ENCODE results near the gene SUMF1.

Gene SUMF1

GRCh38 chr3:4497843-4498324 lies 30.8 kb upstream of the SUMF1 start:
- no peak for TF ChIP-seq MAX (IDR thresholded peaks at IDR 0.05)
- no peak for TF ChIP-seq TAF1 (IDR thresholded peaks at IDR 0.05; ENCODE audit: low read depth)
- no peak for TF ChIP-seq EGR1 (IDR thresholded peaks at IDR 0.05)
- TF ChIP-seq, protein P1, sequence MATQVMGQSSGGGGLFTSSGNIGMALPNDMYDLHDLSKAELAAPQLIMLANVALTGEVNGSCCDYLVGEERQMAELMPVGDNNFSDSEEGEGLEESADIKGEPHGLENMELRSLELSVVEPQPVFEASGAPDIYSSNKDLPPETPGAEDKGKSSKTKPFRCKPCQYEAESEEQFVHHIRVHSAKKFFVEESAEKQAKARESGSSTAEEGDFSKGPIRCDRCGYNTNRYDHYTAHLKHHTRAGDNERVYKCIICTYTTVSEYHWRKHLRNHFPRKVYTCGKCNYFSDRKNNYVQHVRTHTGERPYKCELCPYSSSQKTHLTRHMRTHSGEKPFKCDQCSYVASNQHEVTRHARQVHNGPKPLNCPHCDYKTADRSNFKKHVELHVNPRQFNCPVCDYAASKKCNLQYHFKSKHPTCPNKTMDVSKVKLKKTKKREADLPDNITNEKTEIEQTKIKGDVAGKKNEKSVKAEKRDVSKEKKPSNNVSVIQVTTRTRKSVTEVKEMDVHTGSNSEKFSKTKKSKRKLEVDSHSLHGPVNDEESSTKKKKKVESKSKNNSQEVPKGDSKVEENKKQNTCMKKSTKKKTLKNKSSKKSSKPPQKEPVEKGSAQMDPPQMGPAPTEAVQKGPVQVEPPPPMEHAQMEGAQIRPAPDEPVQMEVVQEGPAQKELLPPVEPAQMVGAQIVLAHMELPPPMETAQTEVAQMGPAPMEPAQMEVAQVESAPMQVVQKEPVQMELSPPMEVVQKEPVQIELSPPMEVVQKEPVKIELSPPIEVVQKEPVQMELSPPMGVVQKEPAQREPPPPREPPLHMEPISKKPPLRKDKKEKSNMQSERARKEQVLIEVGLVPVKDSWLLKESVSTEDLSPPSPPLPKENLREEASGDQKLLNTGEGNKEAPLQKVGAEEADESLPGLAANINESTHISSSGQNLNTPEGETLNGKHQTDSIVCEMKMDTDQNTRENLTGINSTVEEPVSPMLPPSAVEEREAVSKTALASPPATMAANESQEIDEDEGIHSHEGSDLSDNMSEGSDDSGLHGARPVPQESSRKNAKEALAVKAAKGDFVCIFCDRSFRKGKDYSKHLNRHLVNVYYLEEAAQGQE (IDR thresholded peaks at IDR 0.05; ENCODE audit: low read depth) = no peak
- no peak for TF ChIP-seq TEAD4 (IDR thresholded peaks at IDR 0.05)
- TF ChIP-seq ZBTB7A (IDR thresholded peaks at IDR 0.05; ENCODE audit: low read depth) = no peak
- TF ChIP-seq FOXM1 (IDR thresholded peaks at IDR 0.05; ENCODE audit: borderline replicate concordance, low read depth) = no peak
- no peak for TF ChIP-seq NFIC (IDR thresholded peaks at IDR 0.05)
- TF ChIP-seq USF1 (IDR thresholded peaks at IDR 0.05) = no peak
- TF ChIP-seq YY1 (IDR thresholded peaks at IDR 0.05; ENCODE audit: low read depth) = no peak
- no peak for TF ChIP-seq EP300 (IDR thresholded peaks at IDR 0.05; ENCODE audit: borderline replicate concordance)
- no peak for TF ChIP-seq CREB1 (IDR thresholded peaks at IDR 0.05; ENCODE audit: low read depth)
- TF ChIP-seq TCF12 (IDR thresholded peaks at IDR 0.05; ENCODE audit: low read depth) = no peak
- TF ChIP-seq CEBPB (IDR thresholded peaks at IDR 0.05) = no peak
- no peak for TF ChIP-seq RAD21 (IDR thresholded peaks at IDR 0.05; ENCODE audit: low read depth)

GRCh38 chr3:4497005-4497692 lies 30.1 kb upstream of the SUMF1 start:
- TF ChIP-seq FOXM1 (IDR thresholded peaks at IDR 0.05; ENCODE audit: borderline replicate concordance, low read depth) (no peak), MAX (IDR thresholded peaks at IDR 0.05) (no peak), USF1 (IDR thresholded peaks at IDR 0.05) (no peak), TAF1 (IDR thresholded peaks at IDR 0.05; ENCODE audit: low read depth) (no peak), YY1 (IDR thresholded peaks at IDR 0.05; ENCODE audit: low read depth) (no peak), CREB1 (IDR thresholded peaks at IDR 0.05; ENCODE audit: low read depth) (no peak), TCF12 (IDR thresholded peaks at IDR 0.05; ENCODE audit: low read depth) (no peak), EP300 (IDR thresholded peaks at IDR 0.05; ENCODE audit: borderline replicate concordance) (no peak), NFIC (IDR thresholded peaks at IDR 0.05) (no peak), CEBPB (IDR thresholded peaks at IDR 0.05) (no peak), ZBTB7A (IDR thresholded peaks at IDR 0.05; ENCODE audit: low read depth) (no peak), EGR1 (IDR thresholded peaks at IDR 0.05) (no peak), TEAD4 (IDR thresholded peaks at IDR 0.05) (no peak), RAD21 (IDR thresholded peaks at IDR 0.05; ENCODE audit: low read depth) (no peak)
- TF ChIP-seq, protein P1 (IDR thresholded peaks at IDR 0.05; ENCODE audit: low read depth) = no peak

DNA sequence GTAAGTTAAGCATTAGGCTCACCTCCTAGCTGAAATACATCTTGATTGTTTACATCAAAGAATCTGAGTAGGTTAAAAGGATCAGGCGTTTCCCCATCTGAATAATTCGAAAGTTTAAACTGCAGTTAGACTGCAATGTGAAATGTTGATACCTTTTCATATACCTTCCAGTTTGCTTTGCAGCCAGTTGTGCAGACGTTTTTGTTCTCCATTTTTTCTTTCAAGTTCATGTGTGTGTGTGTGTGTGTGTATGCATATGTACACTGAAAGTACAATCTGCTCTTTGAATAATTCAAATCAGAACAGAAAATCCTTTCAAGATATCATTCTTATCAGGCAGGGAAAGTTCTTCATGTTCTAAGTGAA lies 29.0 kb upstream of the SUMF1 start:
- TF ChIP-seq, protein P1 (IDR thresholded peaks at IDR 0.05; ENCODE audit: low read depth) = no peak
- TF ChIP-seq FOXM1 (IDR thresholded peaks at IDR 0.05; ENCODE audit: borderline replicate concordance, low read depth) (no peak), MAX (IDR thresholded peaks at IDR 0.05) (no peak), USF1 (IDR thresholded peaks at IDR 0.05) (no peak), TEAD4 (IDR thresholded peaks at IDR 0.05) (no peak), NFIC (IDR thresholded peaks at IDR 0.05) (no peak), RAD21 (IDR thresholded peaks at IDR 0.05; ENCODE audit: low read depth) (no peak)

All from Ishikawa (cell line).